ENCODE data around the gene ARFIP2. TPM values are rescaled to one million over a fixed set of nuclear protein-coding genes. Genes with fewer than 3 reads are reported as not detected.
"Not testable (repeated sequence)": the region's sequence is repeated elsewhere in the genome, so short reads cannot be mapped to it uniquely, and the experiment has no call there.

Gene ARFIP2, protein sequence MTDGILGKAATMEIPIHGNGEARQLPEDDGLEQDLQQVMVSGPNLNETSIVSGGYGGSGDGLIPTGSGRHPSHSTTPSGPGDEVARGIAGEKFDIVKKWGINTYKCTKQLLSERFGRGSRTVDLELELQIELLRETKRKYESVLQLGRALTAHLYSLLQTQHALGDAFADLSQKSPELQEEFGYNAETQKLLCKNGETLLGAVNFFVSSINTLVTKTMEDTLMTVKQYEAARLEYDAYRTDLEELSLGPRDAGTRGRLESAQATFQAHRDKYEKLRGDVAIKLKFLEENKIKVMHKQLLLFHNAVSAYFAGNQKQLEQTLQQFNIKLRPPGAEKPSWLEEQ
- total RNA-seq (2014; rRNA removed; shearing (Covaris generic)), result 39.5 and 40.1 TPM in 2 replicates

DNA sequence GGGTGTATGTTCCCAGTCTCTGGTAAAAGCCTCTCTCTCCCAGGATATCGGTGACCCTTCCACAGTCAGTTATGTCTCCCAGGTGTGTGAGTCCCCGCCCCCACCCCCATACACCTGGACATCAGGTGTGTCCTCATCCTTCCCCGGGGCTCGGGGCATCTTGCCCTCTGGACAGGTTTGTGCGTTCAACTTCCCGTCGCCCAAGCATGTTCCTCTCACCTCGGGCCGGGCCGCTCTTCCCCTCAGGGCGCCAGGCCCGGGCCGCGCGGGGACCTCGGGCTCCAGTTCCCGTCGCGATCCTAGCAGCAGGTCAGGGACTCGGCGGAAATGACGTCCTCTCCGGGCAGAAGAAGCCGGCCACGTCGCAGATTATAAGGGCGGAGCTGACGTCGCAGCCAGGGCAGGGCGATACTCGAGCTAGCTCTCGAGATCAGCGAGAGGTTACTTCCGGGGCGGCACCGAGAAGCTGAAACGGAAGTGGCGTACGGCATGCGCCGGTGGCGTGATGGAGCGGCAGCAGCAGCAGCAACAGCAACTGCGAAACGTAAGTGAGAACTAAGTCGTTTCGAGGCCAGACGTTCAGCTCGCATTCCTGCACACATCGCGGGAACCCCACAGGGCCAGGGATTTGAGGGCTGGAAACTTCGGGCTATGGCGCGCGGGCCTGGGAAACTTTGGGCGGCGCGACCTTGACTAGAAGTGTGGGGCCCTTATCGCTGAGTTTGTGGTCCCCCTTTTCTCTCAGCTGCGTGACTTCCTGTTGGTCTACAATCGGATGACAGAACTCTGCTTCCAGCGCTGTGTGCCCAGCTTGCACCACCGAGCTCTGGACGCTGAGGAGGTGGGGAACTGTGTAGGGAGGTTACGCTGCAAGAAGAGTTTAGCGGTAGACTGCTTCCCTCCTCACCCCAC is at the start of gene ARFIP2, which contains the start of gene TIMM10B:
TSS of gene ARFIP2 (minus strand) at position 320 of the 912 bp plus-strand sequence. CDS start 910 bp downstream, outside the sequence.
TSS of gene TIMM10B (plus strand) at position 490 of the 912 bp plus-strand sequence. CDS start at position 506, 16 bp downstream.
- Histone ChIP-seq H3K36me3 (peaks cover 30% of the 10 kb centered on the region), H3K4me1 (peaks cover 3% of the 10 kb centered on the region; the same call in 1 of the 2 replicates), H3K9me3 (replicated peaks) (no peaks in the 10 kb centered on the region), H3K27me3 (no peaks in the 10 kb centered on the region), H3K4me3 (peak within 1 kb of the TSS; percentile 83), H3K27ac (peak within 1 kb of the TSS; percentile 82)
- DNase-seq, result peak; percentile 96 to 97

DNA sequence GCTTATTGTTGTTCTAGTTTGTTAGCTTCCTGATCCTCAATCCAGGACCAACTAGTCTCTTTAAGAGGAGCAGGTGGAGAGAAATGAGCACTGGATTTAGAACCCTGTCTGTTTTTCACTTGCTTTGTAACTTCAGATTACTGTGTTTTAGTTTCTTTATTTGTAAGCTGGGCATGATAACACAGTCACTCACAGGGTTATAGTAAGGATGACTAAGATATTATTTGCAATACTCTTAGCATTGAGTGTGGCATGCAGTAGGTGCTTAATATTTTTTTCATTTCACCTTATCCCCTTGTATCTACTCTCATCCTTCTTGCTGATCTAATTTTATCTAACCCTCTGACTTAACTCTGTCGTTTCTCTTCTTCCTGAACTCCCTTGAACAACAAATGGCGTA is 49.7 kb upstream of the ARFIP2 start:
- Histone ChIP-seq H3K4me1 (no peaks in the 10 kb centered on the region), H3K4me3 (no peak overlapping the region), H3K9me3 (replicated peaks) (no peaks in the 10 kb centered on the region), H3K36me3 (no peaks in the 10 kb centered on the region), H3K27me3 (no peaks in the 10 kb centered on the region), H3K27ac (no peak overlapping the region)
- no peak for DNase-seq

DNA sequence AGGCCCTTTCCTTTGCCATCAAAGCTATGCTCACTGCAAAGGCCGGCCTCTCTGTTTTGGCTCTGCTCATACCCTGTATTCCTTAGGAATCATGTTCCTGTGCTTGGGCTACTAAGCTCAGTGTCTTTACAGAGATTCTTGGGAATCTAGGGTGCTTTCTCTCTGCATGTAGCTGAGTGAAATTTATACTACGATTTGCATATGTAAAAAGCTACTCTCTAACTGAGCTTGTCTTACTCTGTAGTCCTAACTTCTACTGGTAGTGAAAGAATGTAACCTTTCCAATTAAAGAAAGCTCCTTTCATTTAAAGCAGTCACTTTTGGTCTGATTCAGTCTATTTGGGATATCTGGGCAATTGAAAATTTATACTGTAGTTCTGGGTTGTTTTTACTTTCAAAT is 48.1 kb upstream of the ARFIP2 start:
- no peaks in the 10 kb centered on the region for H3K4me1 ChIP-seq
- DNase-seq, result no peak
- H3K4me3 ChIP-seq, result no peak overlapping the region
- H3K9me3 ChIP-seq (replicated peaks), result no peaks in the 10 kb centered on the region
- H3K27ac ChIP-seq, result no peak overlapping the region
- H3K36me3 ChIP-seq, result no peaks in the 10 kb centered on the region
- no peaks in the 10 kb centered on the region for H3K27me3 ChIP-seq

DNA sequence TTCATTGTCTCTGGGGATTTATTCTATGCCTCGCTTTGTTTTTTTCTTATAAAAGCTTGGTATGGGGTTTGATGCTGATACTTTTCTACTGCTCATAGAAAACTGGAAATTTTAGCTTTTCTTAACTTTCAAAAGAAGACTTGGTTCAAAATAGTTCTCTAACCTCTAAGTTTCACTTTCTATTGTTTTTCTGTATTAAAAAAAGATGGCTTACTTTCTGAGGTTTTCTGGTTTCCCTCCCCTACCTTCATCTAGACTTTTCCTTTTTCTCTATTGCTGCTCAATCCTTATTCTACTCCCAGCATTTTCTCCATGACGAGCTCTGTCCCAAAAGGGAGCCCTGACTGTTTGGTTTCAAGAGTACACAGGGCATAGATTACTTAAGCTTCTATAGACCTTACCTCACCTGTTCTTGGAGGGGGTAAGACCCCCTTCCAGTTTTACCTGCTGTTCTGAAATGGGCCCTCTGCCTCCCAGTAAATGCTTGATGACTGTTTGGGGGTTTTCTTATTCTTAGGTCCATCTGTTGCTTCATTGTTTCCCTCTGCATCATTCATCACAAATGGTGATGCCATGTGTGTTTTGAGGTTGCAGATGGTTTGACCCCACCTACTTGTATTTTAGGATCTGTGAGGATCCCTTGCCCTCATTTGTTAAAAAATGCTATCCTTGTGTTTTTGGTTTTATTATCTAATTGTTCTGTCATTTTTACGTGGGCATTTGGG is 45.4 kb upstream of the ARFIP2 start:
- no peaks in the 10 kb centered on the region for H3K9me3 ChIP-seq (replicated peaks)
- no peak for DNase-seq
- no peak overlapping the region for H3K4me3 ChIP-seq
- no peak overlapping the region for H3K27ac ChIP-seq
- H3K27me3 ChIP-seq, result no peaks in the 10 kb centered on the region
- H3K4me1 ChIP-seq, result no peaks in the 10 kb centered on the region
- no peaks in the 10 kb centered on the region for H3K36me3 ChIP-seq

DNA sequence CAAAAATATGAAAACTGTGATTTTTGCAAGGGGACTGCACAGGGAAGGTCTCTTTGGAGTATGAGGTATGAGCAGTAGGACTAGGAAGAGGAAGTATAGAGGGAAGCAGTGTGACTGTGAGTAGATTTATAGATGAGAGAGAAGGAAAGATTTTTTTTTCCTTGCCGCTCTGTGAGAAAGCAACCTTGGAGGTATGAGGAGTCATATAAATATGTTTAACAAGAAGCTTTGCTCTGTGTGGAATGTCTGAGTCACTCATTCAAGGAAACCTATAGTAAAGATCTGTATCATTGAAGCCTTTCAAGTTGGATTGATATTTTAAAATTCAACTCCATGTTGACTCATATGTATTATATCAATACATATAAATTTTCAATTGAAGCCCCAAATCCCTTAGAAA is 42.1 kb upstream of the ARFIP2 start:
- H3K9me3 ChIP-seq (replicated peaks), result no peaks in the 10 kb centered on the region
- H3K4me3 ChIP-seq, result no peak overlapping the region
- no peaks in the 10 kb centered on the region for H3K4me1 ChIP-seq
- H3K36me3 ChIP-seq, result no peaks in the 10 kb centered on the region
- no peak overlapping the region for H3K27ac ChIP-seq
- H3K27me3 ChIP-seq, result no peaks in the 10 kb centered on the region
- DNase-seq, result no peak

DNA sequence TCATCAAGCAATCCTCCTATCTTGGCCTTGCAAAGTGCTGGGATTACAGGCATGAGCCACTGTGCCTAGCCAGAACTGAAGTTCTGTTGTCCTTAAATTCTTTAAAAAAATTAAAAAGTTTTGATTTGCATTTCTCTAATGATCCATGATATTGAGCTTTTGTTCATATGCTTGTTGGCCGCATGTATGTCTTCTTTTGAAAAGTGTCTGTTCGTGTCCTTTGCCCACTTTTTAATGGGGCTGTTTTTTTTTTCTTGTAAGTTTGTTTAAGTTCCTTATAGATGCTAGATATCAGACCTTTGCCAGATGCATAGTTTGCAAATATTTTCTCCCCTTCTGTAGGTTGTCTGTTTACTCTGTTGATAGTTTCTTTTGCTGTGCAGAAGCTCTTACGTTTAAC is 40.8 kb upstream of the ARFIP2 start:
- not testable (repeated sequence) for H3K27me3 ChIP-seq; H3K9me3 ChIP-seq (replicated peaks); H3K4me3 ChIP-seq; H3K4me1 ChIP-seq; DNase-seq; H3K36me3 ChIP-seq; H3K27ac ChIP-seq

DNA sequence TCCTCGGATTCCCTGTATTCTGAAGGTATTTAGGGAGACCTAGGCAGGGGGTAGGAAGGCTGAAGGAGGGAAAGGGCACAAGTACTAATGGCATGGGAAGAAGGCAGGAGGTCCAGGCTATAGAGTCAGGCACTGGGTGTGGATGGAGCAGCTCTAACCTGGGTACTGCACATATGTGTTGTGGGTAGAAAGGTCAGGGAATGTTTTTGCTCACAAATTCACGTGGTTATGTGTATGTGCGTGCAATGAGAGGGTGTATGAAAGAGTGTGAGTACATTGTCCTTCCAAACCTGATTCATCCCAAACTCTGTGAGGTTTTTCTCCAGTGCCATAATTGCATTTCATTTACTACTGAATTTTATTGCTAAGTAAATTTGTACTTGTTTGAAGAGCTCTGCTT is 39.1 kb upstream of the ARFIP2 start:
- Histone ChIP-seq H3K27me3 (no peaks in the 10 kb centered on the region), H3K4me3 (no peak overlapping the region), H3K27ac (no peak overlapping the region), H3K36me3 (no peaks in the 10 kb centered on the region), H3K4me1 (no peaks in the 10 kb centered on the region), H3K9me3 (replicated peaks) (no peaks in the 10 kb centered on the region)
- no peak for DNase-seq

DNA sequence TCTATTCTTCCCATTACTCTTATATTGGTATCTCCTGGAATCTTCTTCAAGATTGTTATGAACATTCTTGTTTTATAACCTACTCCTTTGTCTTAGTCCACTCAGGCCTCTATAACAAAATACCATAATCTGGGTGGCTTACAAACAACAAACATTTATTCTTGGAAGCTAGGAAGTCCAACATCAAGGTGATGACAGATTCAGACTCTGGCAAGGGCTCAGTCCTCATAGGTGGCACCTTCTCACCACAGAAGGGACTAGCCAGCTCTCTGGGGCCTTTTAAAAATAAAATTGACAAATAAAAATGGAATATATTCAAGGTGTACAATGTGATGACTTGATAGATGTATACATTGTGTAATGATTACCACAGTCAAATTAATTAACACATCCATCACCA is 35.7 kb upstream of the ARFIP2 start:
- H3K9me3 ChIP-seq (replicated peaks), result 0 out of 2 replicates have a peak, but pooled peaks cover 4% of the 10 kb centered on the region
- H3K4me1 ChIP-seq, result no peaks in the 10 kb centered on the region
- H3K36me3 ChIP-seq, result no peaks in the 10 kb centered on the region
- no peak overlapping the region for H3K4me3 ChIP-seq
- H3K27ac ChIP-seq, result no peak overlapping the region
- DNase-seq, result no peak
- H3K27me3 ChIP-seq, result no peaks in the 10 kb centered on the region

DNA sequence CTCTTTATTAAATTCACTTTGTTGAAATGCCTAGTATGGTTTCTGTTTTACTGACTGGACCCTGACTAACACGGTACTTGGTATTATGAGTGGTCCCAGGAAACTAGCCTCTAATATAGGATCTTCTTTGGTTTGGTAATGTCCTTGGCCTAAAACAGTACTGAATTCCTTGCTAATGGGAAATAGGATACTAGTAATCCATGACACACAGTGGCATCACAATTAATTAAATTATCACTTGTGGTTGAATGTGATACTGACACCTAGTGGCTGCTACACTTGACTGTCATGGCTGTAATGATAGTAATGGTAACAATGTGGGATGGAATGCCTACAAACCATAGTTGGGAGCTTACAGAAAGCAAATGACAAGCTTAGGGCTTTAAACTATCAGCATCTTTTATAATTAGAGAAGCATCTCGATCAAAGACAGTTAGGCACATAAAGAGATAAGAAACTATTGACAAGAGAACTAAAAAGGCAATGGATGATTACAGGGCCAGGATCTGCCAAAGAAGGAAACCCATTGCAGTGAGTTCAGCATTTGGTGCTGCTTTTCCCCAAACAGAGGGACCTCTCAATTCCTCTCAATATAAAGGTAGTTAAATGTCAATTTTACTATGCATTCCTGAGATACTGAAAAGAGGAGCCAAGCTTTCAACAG is 24.6 kb upstream of the ARFIP2 start:
- H3K36me3 ChIP-seq, result peaks cover 3% of the 10 kb centered on the region; the same call in 1 of the 2 replicates
- H3K4me3 ChIP-seq, result no peak overlapping the region
- no peaks in the 10 kb centered on the region for H3K27me3 ChIP-seq
- no peak overlapping the region for H3K27ac ChIP-seq
- no peaks in the 10 kb centered on the region for H3K4me1 ChIP-seq
- DNase-seq, result peak in 1 of 2 experiments; percentile 49
- H3K9me3 ChIP-seq (replicated peaks), result no peaks in the 10 kb centered on the region

DNA sequence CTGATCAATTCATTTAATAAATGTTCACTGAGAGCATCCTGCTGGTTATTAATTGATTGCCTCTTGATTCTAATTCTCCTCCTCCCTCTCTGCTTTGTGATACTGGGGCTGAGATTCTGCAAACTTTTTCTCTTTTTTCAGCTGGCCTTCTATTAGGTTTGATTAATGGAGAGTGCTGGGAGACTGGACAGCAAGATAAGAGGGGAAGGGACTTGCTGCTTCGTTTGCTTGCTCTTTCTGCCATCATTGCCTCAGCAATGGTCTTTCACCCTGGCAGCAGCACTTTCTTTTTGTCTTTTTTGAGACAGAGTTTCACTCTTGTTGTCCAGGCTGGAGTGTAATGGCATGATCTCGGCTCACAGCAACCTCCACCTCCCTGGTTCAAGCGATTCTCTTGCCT is 23.0 kb upstream of the ARFIP2 start:
- peaks cover 7% of the 10 kb centered on the region for H3K36me3 ChIP-seq
- H3K4me1 ChIP-seq, result no peaks in the 10 kb centered on the region
- H3K4me3 ChIP-seq, result no peak overlapping the region
- no peak for DNase-seq
- H3K27ac ChIP-seq, result no peak overlapping the region
- H3K9me3 ChIP-seq (replicated peaks), result no peaks in the 10 kb centered on the region
- no peaks in the 10 kb centered on the region for H3K27me3 ChIP-seq

DNA sequence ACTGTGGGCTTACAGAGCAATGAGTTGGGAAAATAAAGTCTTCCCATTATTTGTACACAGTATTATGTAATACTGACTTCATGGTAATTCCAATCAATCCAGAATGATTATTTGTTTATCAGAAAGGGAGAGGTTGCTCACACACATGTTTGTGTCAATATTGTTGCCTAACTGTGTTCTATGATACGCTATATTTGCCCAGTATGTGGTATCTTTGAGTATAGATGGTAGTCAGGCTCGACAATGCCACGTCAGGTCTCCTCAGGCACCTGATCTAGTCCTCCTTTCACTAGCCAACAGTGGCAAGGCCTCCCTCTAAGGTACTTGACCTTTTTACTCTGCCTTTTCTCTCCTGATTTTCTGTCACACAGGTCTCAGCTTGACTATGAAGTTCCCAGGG is 21.3 kb upstream of the ARFIP2 start:
- Histone ChIP-seq H3K36me3 (peaks cover 7% of the 10 kb centered on the region), H3K27ac (no peak overlapping the region), H3K4me1 (no peaks in the 10 kb centered on the region), H3K27me3 (no peaks in the 10 kb centered on the region), H3K4me3 (no peak overlapping the region), H3K9me3 (replicated peaks) (no peaks in the 10 kb centered on the region)
- no peak for DNase-seq

DNA sequence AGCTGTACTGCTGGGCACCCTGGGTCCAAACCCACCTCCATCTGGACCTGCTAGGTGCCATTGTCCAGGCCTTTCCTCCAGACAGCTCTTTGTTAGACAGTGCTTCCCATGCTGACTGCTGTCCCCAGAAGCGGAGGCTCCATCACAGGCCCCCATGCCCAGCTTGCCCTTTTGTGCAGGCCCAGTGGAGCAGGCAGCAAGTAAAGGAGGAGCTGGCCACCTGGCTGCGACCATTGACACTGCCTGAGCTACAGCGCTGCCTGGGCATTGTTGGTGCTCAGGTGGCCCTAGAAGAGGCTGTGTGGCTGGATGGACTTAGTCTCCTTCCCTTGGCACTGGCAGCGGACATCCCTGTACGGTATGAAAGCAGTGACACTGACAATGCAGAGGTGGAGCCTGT is 17.4 kb upstream of the ARFIP2 start:
- no peaks in the 10 kb centered on the region for H3K27me3 ChIP-seq
- H3K9me3 ChIP-seq (replicated peaks), result no peaks in the 10 kb centered on the region
- H3K4me3 ChIP-seq, result no peak overlapping the region
- H3K4me1 ChIP-seq, result no peaks in the 10 kb centered on the region
- no peak overlapping the region for H3K27ac ChIP-seq
- no peak for DNase-seq
- H3K36me3 ChIP-seq, result peaks cover 8% of the 10 kb centered on the region; the same call in 1 of the 2 replicates

DNA sequence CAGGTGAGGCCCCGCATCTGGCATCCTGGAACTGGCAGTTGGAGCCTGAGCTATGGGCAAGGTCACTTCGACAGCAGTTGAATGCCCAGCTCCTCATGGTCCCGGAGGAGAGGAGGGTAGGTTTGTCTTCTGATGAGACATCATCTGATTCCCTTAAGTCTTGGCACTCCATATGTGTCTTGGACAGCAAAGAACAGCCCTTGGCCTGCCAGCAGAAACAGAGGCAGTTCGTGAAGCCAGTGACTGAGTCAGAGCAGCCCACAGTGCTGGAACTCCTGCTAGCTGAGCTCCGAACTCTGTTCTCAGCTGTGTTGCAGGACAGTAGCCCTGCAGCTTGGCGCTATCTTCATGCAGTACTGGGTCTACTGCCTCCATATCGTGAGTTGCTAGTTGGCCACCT is 17.0 kb upstream of the ARFIP2 start:
- no peak for DNase-seq
- peaks cover 12% of the 10 kb centered on the region for H3K36me3 ChIP-seq
- H3K9me3 ChIP-seq (replicated peaks), result no peaks in the 10 kb centered on the region
- H3K4me3 ChIP-seq, result no peak overlapping the region
- H3K27me3 ChIP-seq, result no peaks in the 10 kb centered on the region
- H3K27ac ChIP-seq, result no peak overlapping the region
- no peaks in the 10 kb centered on the region for H3K4me1 ChIP-seq
